Measurements from ENCODE around the gene CDK5RAP1.

The CDK5RAP1 gene

GRCh38 chr20:33362898-33363297 lies 38.4 kb downstream of the CDK5RAP1 start:
- TF ChIP-seq TCF4 (CRISPR knock-in tag; IDR thresholded peaks at IDR 0.05; ENCODE audit: borderline replicate concordance): no peak
- TF ChIP-seq ZNF565 (CRISPR knock-in tag; conservative IDR thresholded peaks at IDR 0.05; ENCODE audit: low read depth): no peak
- TF ChIP-seq RARB (CRISPR knock-in tag; IDR thresholded peaks at IDR 0.05): no peak
- TF ChIP-seq CREB5 (CRISPR knock-in tag; IDR thresholded peaks at IDR 0.05; ENCODE audit: low read depth): peak; percentile 71
- TF ChIP-seq CSRNP3 (CRISPR knock-in tag; IDR thresholded peaks at IDR 0.05): no peak
- peak; percentile 69 for TF ChIP-seq ISL1 (CRISPR knock-in tag; IDR thresholded peaks at IDR 0.05)
- no peak for TF ChIP-seq CSDC2 (CRISPR knock-in tag; IDR thresholded peaks at IDR 0.05)
- TF ChIP-seq OSR1 (CRISPR knock-in tag; IDR thresholded peaks at IDR 0.05): no peak
- ATAC-seq: peak; percentile 62

- no peak for ATAC-seq
- TF ChIP-seq TCF4 (CRISPR knock-in tag; IDR thresholded peaks at IDR 0.05; ENCODE audit: borderline replicate concordance) (no peak), ISL1 (CRISPR knock-in tag; IDR thresholded peaks at IDR 0.05) (no peak), ZC3H10 (CRISPR knock-in tag; IDR thresholded peaks at IDR 0.05) (no peak), ZFP30 (CRISPR knock-in tag; IDR thresholded peaks at IDR 0.05) (no peak), ZNF565 (CRISPR knock-in tag; conservative IDR thresholded peaks at IDR 0.05; ENCODE audit: low read depth) (no peak), ZNF70 (CRISPR knock-in tag; IDR thresholded peaks at IDR 0.05) (no peak), OSR1 (CRISPR knock-in tag; IDR thresholded peaks at IDR 0.05) (no peak), CSRNP3 (CRISPR knock-in tag; IDR thresholded peaks at IDR 0.05) (no peak), TOX (CRISPR knock-in tag; IDR thresholded peaks at IDR 0.05; ENCODE audit: borderline replicate concordance) (no peak), ARNTL (CRISPR knock-in tag; IDR thresholded peaks at IDR 0.05; ENCODE audit: borderline replicate concordance, low read depth) (no peak), ESRRG (CRISPR knock-in tag; IDR thresholded peaks at IDR 0.05) (no peak), POU6F1 (CRISPR knock-in tag; IDR thresholded peaks at IDR 0.05; ENCODE audit: borderline replicate concordance, low read depth) (no peak), TSHZ2 (CRISPR knock-in tag; IDR thresholded peaks at IDR 0.05) (no peak), BACH2 (CRISPR knock-in tag; IDR thresholded peaks at IDR 0.05; ENCODE audit: borderline replicate concordance) (no peak), PATZ1 (CRISPR knock-in tag; IDR thresholded peaks at IDR 0.05; ENCODE audit: borderline replicate concordance) (no peak), RARB (CRISPR knock-in tag; IDR thresholded peaks at IDR 0.05) (no peak)
These were observed 41.7 kb downstream of the CDK5RAP1 start for GRCh38 chr20:33359399-33360261.
